GM18502 (cell line): ENCODE measurements around the gene PTS.
A peak's percentile ranks its signal among the peaks of the same experiment; 100 is the strongest.
"Not testable (repeated sequence)": the region's sequence is repeated elsewhere in the genome, so short reads cannot be mapped to it uniquely, and the experiment has no call there.

Experiments used
- ATAC-seq: cut with Tn5 transposase; IDR thresholded peaks from one replicate; pipeline ENCODE4 v1.9.1; 2021; ENCODE audit warnings: mild to moderate bottlenecking; ENCODE audit not compliant: unreplicated experiment, poor library complexity

The PTS gene

GRCh38 chr11:112226062-112226830 is at the start of gene PTS:
Gene PTS (plus strand): TSS chr11:112226428. CDS start chr11:112226444, 16 bp downstream.
- peak; percentile 96 for ATAC-seq

- ATAC-seq, result no peak
Observed at GRCh38 chr11:112177589-112177988, 48.6 kb upstream of the PTS start.

GRCh38 chr11:112178428-112178827 is 47.8 kb upstream of the PTS start:
- no peak for ATAC-seq

GRCh38 chr11:112178936-112179335 is 47.3 kb upstream of the PTS start:
- ATAC-seq, result no peak

GRCh38 chr11:112179601-112180000 is 46.6 kb upstream of the PTS start:
- peak; percentile 70 for ATAC-seq

- ATAC-seq, result no peak
Observed at GRCh38 chr11:112182867-112183266, 43.4 kb upstream of the PTS start.

GRCh38 chr11:112185883-112186282 is 40.3 kb upstream of the PTS start:
- no peak for ATAC-seq

GRCh38 chr11:112186304-112186703 is 39.9 kb upstream of the PTS start:
- ATAC-seq, result no peak

- not testable (repeated sequence) for ATAC-seq
Observed at GRCh38 chr11:112195113-112195512, 31.1 kb upstream of the PTS start.

- no peak for ATAC-seq
Observed at GRCh38 chr11:112195951-112196351, 30.3 kb upstream of the PTS start.

- no peak for ATAC-seq
Observed at GRCh38 chr11:112196519-112197087, 29.6 kb upstream of the PTS start.

- not testable (repeated sequence) for ATAC-seq
Observed at GRCh38 chr11:112199101-112199500, 27.1 kb upstream of the PTS start.

GRCh38 chr11:112200252-112200651 is 26.0 kb upstream of the PTS start:
- ATAC-seq, result no peak

GRCh38 chr11:112206071-112206470 is 20.2 kb upstream of the PTS start:
- ATAC-seq, result no peak

GRCh38 chr11:112210890-112211289 is 15.3 kb upstream of the PTS start:
- no peak for ATAC-seq

- no peak for ATAC-seq
Observed at GRCh38 chr11:112211536-112211935, 14.7 kb upstream of the PTS start.

- ATAC-seq, result no peak
Observed at GRCh38 chr11:112212290-112212689, 13.9 kb upstream of the PTS start.

- no peak for ATAC-seq
Observed at GRCh38 chr11:112212710-112213109, 13.5 kb upstream of the PTS start.

GRCh38 chr11:112213753-112214152 is 12.5 kb upstream of the PTS start:
- ATAC-seq, result no peak

GRCh38 chr11:112215621-112216020 is 10.6 kb upstream of the PTS start:
- no peak for ATAC-seq

GRCh38 chr11:112216561-112217105 is 9.6 kb upstream of the PTS start:
- no peak for ATAC-seq
